ENCODE data around the gene SARM1. TPM values are rescaled to one million over a fixed set of nuclear protein-coding genes. Genes with fewer than 3 reads are reported as not detected.

SARM1 gene
- total RNA-seq, 1 donor from 2014 or later: 19.0 TPM

GRCh38 chr17:28333083-28333746 is 38.3 kb upstream of the SARM1 start:
- Mint-ChIP-seq H3K27ac (peak overlapping the region; percentile 100), H3K36me3 (peaks cover 3% of the 10 kb centered on the region), H3K4me3 (peak overlapping the region; percentile 99), H3K9me3 (no peaks in the 10 kb centered on the region), H3K4me1 (peaks cover 31% of the 10 kb centered on the region), H3K27me3 (ENCODE audit: low read depth) (no peaks in the 10 kb centered on the region)
- TF ChIP-seq CTCF (IDR thresholded peaks at IDR 0.05; ENCODE audit: unreplicated experiment): no peak
- no peak for DNase-seq (ENCODE audit: low spot score in 2 of 2, unreplicated experiment in 2 of 2)

DNA sequence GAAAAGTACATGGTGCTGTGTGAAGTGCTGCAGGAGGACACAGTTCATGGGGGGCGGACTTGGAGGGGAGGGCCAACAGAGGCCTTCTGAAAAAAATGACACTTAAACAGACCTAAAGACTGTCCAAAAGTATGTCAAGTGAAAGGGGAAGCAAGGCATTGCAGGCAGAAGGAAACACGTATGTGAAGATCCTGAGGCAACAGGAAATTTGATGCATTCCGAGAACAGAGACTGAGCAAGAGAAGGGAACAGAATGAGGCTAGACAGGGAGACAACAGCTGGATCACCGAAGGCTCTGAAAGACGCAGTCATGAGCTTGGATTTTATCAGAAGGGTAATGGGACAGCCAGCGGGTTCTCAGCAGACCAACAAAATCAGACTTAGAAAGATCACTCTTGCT is 37.3 kb upstream of the SARM1 start:
- Mint-ChIP-seq H3K36me3 (no peaks in the 10 kb centered on the region), H3K9me3 (no peaks in the 10 kb centered on the region), H3K4me1 (peaks cover 31% of the 10 kb centered on the region), H3K27ac (peak overlapping the region; percentile 100), H3K27me3 (ENCODE audit: low read depth) (no peaks in the 10 kb centered on the region), H3K4me3 (peak overlapping the region; percentile 99)
- DNase-seq (ENCODE audit: low spot score in 2 of 2, unreplicated experiment in 2 of 2): no peak
- TF ChIP-seq CTCF (IDR thresholded peaks at IDR 0.05; ENCODE audit: unreplicated experiment): no peak

DNA sequence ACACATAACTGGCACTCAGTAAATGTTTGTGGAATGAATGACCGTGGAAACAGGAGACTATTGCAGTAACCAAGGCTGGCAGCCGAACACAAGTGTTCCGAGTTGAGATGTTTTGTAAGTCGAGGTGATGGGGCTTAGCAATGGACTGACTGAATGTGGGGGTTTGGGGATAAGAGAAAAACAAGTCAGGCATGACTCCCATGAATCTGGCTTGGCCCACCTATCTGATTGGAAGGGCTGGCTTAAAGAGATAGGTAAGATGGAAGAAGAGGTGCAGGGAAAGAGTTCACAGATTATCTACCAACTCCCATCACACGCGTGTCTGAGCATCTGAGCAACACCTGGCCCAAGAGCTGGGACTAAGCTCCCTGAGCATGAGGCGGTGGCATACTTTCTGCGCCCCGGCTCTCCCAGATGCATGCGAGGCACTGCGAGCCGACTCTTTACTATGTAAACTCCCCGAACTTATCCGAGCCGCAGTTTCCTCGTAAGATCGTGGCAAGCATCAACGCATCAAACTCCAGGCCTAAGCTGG is 36.8 kb upstream of the SARM1 start:
- H3K27ac Mint-ChIP-seq: peak overlapping the region; percentile 100
- no peaks in the 10 kb centered on the region for H3K9me3 Mint-ChIP-seq
- peaks cover 31% of the 10 kb centered on the region for H3K4me1 Mint-ChIP-seq
- no peaks in the 10 kb centered on the region for H3K36me3 Mint-ChIP-seq
- TF ChIP-seq CTCF (IDR thresholded peaks at IDR 0.05; ENCODE audit: unreplicated experiment): no peak
- peak overlapping the region; percentile 99 for H3K4me3 Mint-ChIP-seq
- no peak for DNase-seq (ENCODE audit: low spot score in 2 of 2, unreplicated experiment in 2 of 2)
- no peaks in the 10 kb centered on the region for H3K27me3 Mint-ChIP-seq (ENCODE audit: low read depth)

- Mint-ChIP-seq H3K9me3 (no peaks in the 10 kb centered on the region), H3K27me3 (ENCODE audit: low read depth) (no peaks in the 10 kb centered on the region), H3K27ac (peak within 1 kb of the TSS; percentile 100), H3K36me3 (peaks cover 3% of the 10 kb centered on the region), H3K4me1 (peaks cover 31% of the 10 kb centered on the region), H3K4me3 (peak within 1 kb of the TSS; percentile 99)
- DNase-seq (ENCODE audit: low spot score in 2 of 2, unreplicated experiment in 2 of 2): peak; percentile 98 to 99
- no peak for TF ChIP-seq CTCF (IDR thresholded peaks at IDR 0.05; ENCODE audit: unreplicated experiment)
Measured at GRCh38 chr17:28335201-28335958, 36.1 kb upstream of the SARM1 start, which contains the start of the genes IFT20 and TNFAIP1. IFT20 (minus strand) TSS chr17:28335472; CDS start chr17:28331985, 3,487 bp downstream. TNFAIP1 (plus strand) TSS chr17:28335761; CDS start chr17:28339522, 3,761 bp downstream.

DNA sequence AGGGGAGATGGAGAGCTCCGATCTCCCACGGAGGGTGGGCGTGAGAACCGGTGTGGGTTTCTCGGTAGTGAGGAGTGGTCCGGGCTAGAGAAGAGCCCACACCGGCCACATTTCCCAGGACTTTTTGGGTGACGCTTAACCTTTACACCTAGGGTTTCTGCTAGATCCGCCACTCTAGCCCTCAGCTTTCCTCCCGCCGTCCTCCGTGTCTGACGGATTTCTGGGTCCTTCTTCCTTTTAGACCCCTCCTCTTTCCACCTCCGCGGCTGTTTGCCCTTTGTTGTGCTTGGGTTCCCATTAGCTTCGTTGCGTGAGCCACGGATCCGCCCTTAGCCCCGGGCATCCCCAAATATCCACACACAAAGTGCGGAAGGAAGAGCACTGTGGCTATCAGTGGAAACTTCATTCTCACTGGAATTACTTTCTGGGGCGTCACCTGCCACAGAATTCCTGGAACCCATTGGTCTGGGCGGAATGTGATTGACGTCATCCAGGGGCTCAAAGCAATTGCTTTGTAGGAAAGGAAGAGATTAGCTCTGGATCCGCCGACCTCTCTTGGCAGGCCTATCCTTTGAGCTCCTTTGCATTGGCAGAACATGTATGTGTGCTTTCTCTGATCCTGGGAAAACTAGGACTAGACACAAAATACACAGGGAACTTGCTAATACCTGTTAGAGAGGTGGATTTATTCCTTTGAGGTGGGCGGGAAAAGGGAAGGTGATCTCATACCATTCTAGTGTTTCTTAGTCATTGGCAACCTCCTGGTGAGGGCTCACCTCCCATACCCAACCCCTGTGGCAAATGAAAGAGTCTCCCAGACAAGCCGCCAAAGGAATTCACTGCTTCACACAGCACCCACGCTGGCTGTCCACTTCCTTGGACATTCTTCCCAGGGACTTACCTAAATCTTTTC is 35.3 kb upstream of the SARM1 start:
- Mint-ChIP-seq H3K4me3 (peak overlapping the region; percentile 99), H3K4me1 (peaks cover 31% of the 10 kb centered on the region), H3K9me3 (no peaks in the 10 kb centered on the region), H3K36me3 (peaks cover 4% of the 10 kb centered on the region), H3K27me3 (ENCODE audit: low read depth) (no peaks in the 10 kb centered on the region), H3K27ac (peak overlapping the region; percentile 100)
- peak; percentile 52 to 70 for DNase-seq (ENCODE audit: low spot score in 2 of 2, unreplicated experiment in 2 of 2)
- TF ChIP-seq CTCF (IDR thresholded peaks at IDR 0.05; ENCODE audit: unreplicated experiment): no peak
